Measurements from ENCODE around the gene CYBA.
"Not testable (repeated sequence)": the region's sequence is repeated elsewhere in the genome, so short reads cannot be mapped to it uniquely, and the experiment has no call there.

The CYBA gene

GRCh38 chr16:88686439-88687253 is 35.8 kb upstream of the CYBA start, which contains the start of gene SNAI3:
SNAI3 (minus strand) TSS chr16:88686507; CDS start chr16:88686406, 101 bp downstream.
- peak; percentile 79 for DNase-seq (ENCODE audit: low spot score)

GRCh38 chr16:88686062-88686438 is 35.2 kb upstream of the CYBA start:
- no peak for DNase-seq (ENCODE audit: low spot score)

GRCh38 chr16:88685156-88686061 is 34.6 kb upstream of the CYBA start:
- peak; percentile 69 for DNase-seq (ENCODE audit: low spot score)

- no peak for DNase-seq (ENCODE audit: low spot score)
Measured at GRCh38 chr16:88684569-88685155, 33.8 kb upstream of the CYBA start.

GRCh38 chr16:88681709-88682451 is 31.0 kb upstream of the CYBA start:
- DNase-seq (ENCODE audit: low spot score), result peak; percentile 58

- DNase-seq (ENCODE audit: low spot score), result peak; percentile 50
Measured at GRCh38 chr16:88681084-88681680, 30.3 kb upstream of the CYBA start.

GRCh38 chr16:88680554-88681083 is 29.8 kb upstream of the CYBA start:
- no peak for DNase-seq (ENCODE audit: low spot score)

GRCh38 chr16:88678224-88678979 is 27.5 kb upstream of the CYBA start:
- DNase-seq (ENCODE audit: low spot score), result no peak

GRCh38 chr16:88677721-88678120 is 26.9 kb upstream of the CYBA start:
- DNase-seq (ENCODE audit: low spot score), result no peak

- DNase-seq (ENCODE audit: low spot score), result no peak
Measured at GRCh38 chr16:88676502-88677242, 25.8 kb upstream of the CYBA start.

GRCh38 chr16:88673716-88674379 is 23.0 kb upstream of the CYBA start:
- no peak for DNase-seq (ENCODE audit: low spot score)

- no peak for DNase-seq (ENCODE audit: low spot score)
Measured at GRCh38 chr16:88672776-88673175, 21.9 kb upstream of the CYBA start.

- DNase-seq (ENCODE audit: low spot score), result no peak
Measured at GRCh38 chr16:88671806-88672205, 21.0 kb upstream of the CYBA start.

- DNase-seq (ENCODE audit: low spot score), result no peak
Measured at GRCh38 chr16:88669980-88670379, 19.1 kb upstream of the CYBA start.

GRCh38 chr16:88669493-88669892 is 18.6 kb upstream of the CYBA start:
- DNase-seq (ENCODE audit: low spot score), result not testable (repeated sequence)

GRCh38 chr16:88667461-88667860 is 16.6 kb upstream of the CYBA start:
- DNase-seq (ENCODE audit: low spot score), result no peak

- DNase-seq (ENCODE audit: low spot score), result no peak
Measured at GRCh38 chr16:88665570-88665969, 14.7 kb upstream of the CYBA start.

- DNase-seq (ENCODE audit: low spot score), result no peak
Measured at GRCh38 chr16:88665148-88665547, 14.3 kb upstream of the CYBA start.

Measured in CD4-positive, alpha-beta T cell treated with Interleukin-15 for 4 hours (primary cell).